Activated CD8-positive, alpha-beta T cell treated with anti-CD3 and anti-CD28 coated beads, Interleukin-2, amount 10 ng/mL, durations not matched to agents 7 days and 5 days (primary cell): ENCODE data around the gene DENND4C. TPM values are rescaled to one million over a fixed set of nuclear protein-coding genes. Genes with fewer than 3 reads are reported as not detected.
"Not testable (repeated sequence)": the region's sequence is repeated elsewhere in the genome, so short reads cannot be mapped to it uniquely, and the experiment has no call there.

Source experiments
- ATAC-seq: fragments of 150-1000 bp; cut with Tn5 transposase; one replicate; pipeline ENCODE4 v1.10.0; 2021; ENCODE audit warnings: moderate library complexity
- CTCF ChIA-PET: fragments of 350-600 bp; sonication (Branson Sonifier 250); formaldehyde crosslinking; loops from one replicate; lab custom pipeline; 2021; ENCODE audit warnings: antibody characterized with exemption; lab: Charles Lee
- POLR2A ChIA-PET: fragments of 350-600 bp; sonication (Branson Sonifier 250); formaldehyde crosslinking; loops from one replicate; lab custom pipeline; 2021; ENCODE audit warnings: antibody characterized with exemption; lab: Charles Lee
- DNase-seq: peaks from one replicate; pipeline ENCODE4 v3.0.0-alpha.2; 2020
- H3K27ac Mint-ChIP-seq: one replicate; pipeline ENCODE4 v1.8.0; 2021; ENCODE audit warnings: mild to moderate bottlenecking, mixed read lengths
- H3K27me3 Mint-ChIP-seq: one replicate; pipeline ENCODE4 v1.8.0; 2021; ENCODE audit warnings: low read depth, mixed read lengths
- H3K36me3 Mint-ChIP-seq: one replicate; pipeline ENCODE4 v1.8.0; 2021; ENCODE audit warnings: low read depth, mixed read lengths
- H3K4me1 Mint-ChIP-seq: one replicate; pipeline ENCODE4 v1.8.0; 2021; ENCODE audit warnings: low read depth, mixed read lengths
- H3K4me3 Mint-ChIP-seq: one replicate; pipeline ENCODE4 v1.8.0; 2021; ENCODE audit warnings: mild to moderate bottlenecking, mixed read lengths
- H3K9me3 Mint-ChIP-seq: one replicate; pipeline ENCODE4 v1.8.0; 2022; ENCODE audit warnings: mixed read lengths; ENCODE audit not compliant: insufficient read depth
- total RNA-seq, 2 experiments: library from RNA; stranded (reverse); gene quantifications; one replicate each; pipeline ENCODE4 v1.2.3, GENCODE V29; 2021

DENND4C gene
- total RNA-seq, 2 experiments from 2014 or later: 29.6 to 35.3 TPM

GRCh38 chr9:19247420-19247819 lies 16.9 kb downstream of the DENND4C start:
- Mint-ChIP-seq H3K4me1 (peaks cover 20% of the 10 kb centered on the region), H3K36me3 (peaks cover 24% of the 10 kb centered on the region), H3K27me3 (no peaks in the 10 kb centered on the region), H3K4me3 (no peak overlapping the region), H3K27ac (no peak overlapping the region), H3K9me3 (no peaks in the 10 kb centered on the region)
- ATAC-seq (no peak), DNase-seq (no peak)
- ChIA-PET CTCF (interaction anchor here (1.1 kb wide), 1 partner anchor 217 kb away, joined by 6 read pairs; no protein-coding TSS in a partner anchor), POLR2A (no interaction called here)

GRCh38 chr9:19250346-19250745 lies 19.9 kb downstream of the DENND4C start:
- H3K9me3 Mint-ChIP-seq, H3K4me3 Mint-ChIP-seq, CTCF ChIA-PET, POLR2A ChIA-PET, H3K27ac Mint-ChIP-seq, ATAC-seq, H3K27me3 Mint-ChIP-seq, DNase-seq: not testable (repeated sequence)
- Mint-ChIP-seq H3K4me1 (peaks cover 20% of the 10 kb centered on the region), H3K36me3 (peaks cover 20% of the 10 kb centered on the region)

GRCh38 chr9:19251203-19251602 lies 20.7 kb downstream of the DENND4C start:
- Mint-ChIP-seq H3K36me3 (peaks cover 16% of the 10 kb centered on the region), H3K4me1 (peaks cover 18% of the 10 kb centered on the region)
- CTCF ChIA-PET: interaction anchor here (1.2 kb wide), 1 partner anchor 9 kb away, joined by 3 read pairs; no protein-coding TSS in a partner anchor
- H3K27ac Mint-ChIP-seq, ATAC-seq, H3K4me3 Mint-ChIP-seq, POLR2A ChIA-PET, H3K9me3 Mint-ChIP-seq, DNase-seq, H3K27me3 Mint-ChIP-seq: not testable (repeated sequence)

GRCh38 chr9:19251622-19252021 lies 21.1 kb downstream of the DENND4C start:
- H3K27me3 Mint-ChIP-seq, DNase-seq, H3K9me3 Mint-ChIP-seq, ATAC-seq, H3K4me3 Mint-ChIP-seq, POLR2A ChIA-PET, H3K27ac Mint-ChIP-seq: not testable (repeated sequence)
- Mint-ChIP-seq H3K4me1 (peaks cover 18% of the 10 kb centered on the region), H3K36me3 (peaks cover 14% of the 10 kb centered on the region)
- CTCF ChIA-PET: interaction anchor here (0.7 to 1.2 kb wide), 2 partner anchors 9 to 207 kb away, joined by 3 read pairs; no protein-coding TSS in a partner anchor

GRCh38 chr9:19252174-19252884 lies 21.8 kb downstream of the DENND4C start:
- Mint-ChIP-seq H3K9me3 (no peaks in the 10 kb centered on the region), H3K4me1 (peaks cover 18% of the 10 kb centered on the region), H3K4me3 (no peak overlapping the region), H3K27me3 (no peaks in the 10 kb centered on the region), H3K36me3 (peaks cover 11% of the 10 kb centered on the region), H3K27ac (no peak overlapping the region)
- CTCF ChIA-PET: interaction anchor here (0.7 to 1.6 kb wide), 3 partner anchors 10 to 206 kb away, joined by 3 read pairs; no protein-coding TSS in a partner anchor
- POLR2A ChIA-PET: no interaction called here
- DNase-seq: no peak
- no peak for ATAC-seq

GRCh38 chr9:19252885-19253219 lies 22.4 kb downstream of the DENND4C start:
- peaks cover 18% of the 10 kb centered on the region for H3K4me1 Mint-ChIP-seq

GRCh38 chr9:19255112-19255511 lies 24.6 kb downstream of the DENND4C start:
- Mint-ChIP-seq H3K4me3 (no peak overlapping the region), H3K27ac (no peak overlapping the region)

More at GRCh38 chr9:19252885-19253219, 22.4 kb downstream of the DENND4C start:
- ATAC-seq (no peak), DNase-seq (no peak)
- no peak overlapping the region for H3K4me3 Mint-ChIP-seq
- POLR2A ChIA-PET: no interaction called here
- H3K27ac Mint-ChIP-seq: no peak overlapping the region
- CTCF ChIA-PET: interaction anchor here (1.6 kb wide), 1 partner anchor 21 kb away, joined by 3 read pairs; no protein-coding TSS in a partner anchor
- peaks cover 11% of the 10 kb centered on the region for H3K36me3 Mint-ChIP-seq
- H3K27me3 Mint-ChIP-seq: no peaks in the 10 kb centered on the region
- H3K9me3 Mint-ChIP-seq: no peaks in the 10 kb centered on the region

GRCh38 chr9:19255821-19256220 lies 25.3 kb downstream of the DENND4C start:
- Mint-ChIP-seq H3K27me3 (no peaks in the 10 kb centered on the region), H3K9me3 (no peaks in the 10 kb centered on the region), H3K36me3 (peaks cover 4% of the 10 kb centered on the region), H3K27ac (no peak overlapping the region), H3K4me1 (peaks cover 11% of the 10 kb centered on the region), H3K4me3 (no peak overlapping the region)
- POLR2A ChIA-PET: no interaction called here
- CTCF ChIA-PET: no interaction called here
- ATAC-seq (no peak), DNase-seq (no peak)

More at GRCh38 chr9:19255112-19255511, 24.6 kb downstream of the DENND4C start:
- CTCF ChIA-PET: no interaction called here
- Mint-ChIP-seq H3K9me3 (no peaks in the 10 kb centered on the region), H3K4me1 (peaks cover 16% of the 10 kb centered on the region), H3K36me3 (peaks cover 10% of the 10 kb centered on the region), H3K27me3 (no peaks in the 10 kb centered on the region)
- DNase-seq (no peak), ATAC-seq (no peak)
- POLR2A ChIA-PET: no interaction called here

- POLR2A ChIA-PET, H3K9me3 Mint-ChIP-seq, DNase-seq, ATAC-seq, H3K4me1 Mint-ChIP-seq, H3K4me3 Mint-ChIP-seq, CTCF ChIA-PET, H3K27ac Mint-ChIP-seq, H3K27me3 Mint-ChIP-seq: not testable (repeated sequence)
- H3K36me3 Mint-ChIP-seq: peaks cover 12% of the 10 kb centered on the region
Observed at GRCh38 chr9:19259665-19260255, 29.3 kb downstream of the DENND4C start.

GRCh38 chr9:19265602-19266001 lies 35.1 kb downstream of the DENND4C start:
- CTCF ChIA-PET, ATAC-seq, H3K9me3 Mint-ChIP-seq, DNase-seq, H3K27ac Mint-ChIP-seq, POLR2A ChIA-PET, H3K4me3 Mint-ChIP-seq, H3K27me3 Mint-ChIP-seq: not testable (repeated sequence)
- peaks cover 38% of the 10 kb centered on the region for H3K36me3 Mint-ChIP-seq
- peaks cover 31% of the 10 kb centered on the region for H3K4me1 Mint-ChIP-seq

GRCh38 chr9:19266778-19267384 lies 36.4 kb downstream of the DENND4C start:
- H3K4me3 Mint-ChIP-seq, H3K9me3 Mint-ChIP-seq, H3K27me3 Mint-ChIP-seq, DNase-seq, POLR2A ChIA-PET, CTCF ChIA-PET, H3K27ac Mint-ChIP-seq: not testable (repeated sequence)
- peaks cover 41% of the 10 kb centered on the region for H3K36me3 Mint-ChIP-seq
- peak; percentile 39 for ATAC-seq
- peaks cover 31% of the 10 kb centered on the region for H3K4me1 Mint-ChIP-seq

- H3K27ac Mint-ChIP-seq: no peak overlapping the region
- ChIA-PET CTCF (interaction anchor here (1.5 kb wide), 1 partner anchor 27 kb away, joined by 3 read pairs; no protein-coding TSS in a partner anchor), POLR2A (interaction anchor here (0.7 kb wide), 1 partner anchor 9 kb away, joined by 4 read pairs; no protein-coding TSS in a partner anchor)
- peaks cover 6% of the 10 kb centered on the region for H3K9me3 Mint-ChIP-seq
- H3K36me3 Mint-ChIP-seq: peaks cover 37% of the 10 kb centered on the region
- ATAC-seq: no peak
- no peak overlapping the region for H3K4me3 Mint-ChIP-seq
- no peaks in the 10 kb centered on the region for H3K27me3 Mint-ChIP-seq
- H3K4me1 Mint-ChIP-seq: peaks cover 30% of the 10 kb centered on the region
- no peak for DNase-seq
Observed at GRCh38 chr9:19269582-19269981, 39.1 kb downstream of the DENND4C start.
